OCI-LY3 (cell line): Measurements from ENCODE around the gene COL27A1.

Source experiments
- CTCF ChIP-seq: fragments of 200-600, 300-600 bp; sonication (generic); IDR thresholded peaks from 2 replicates; pipeline ENCODE4 v1.5.1; 2014; ENCODE audit warnings: antibody characterized with exemption, low read length, low read depth
- EZH2phosphoT487 ChIP-seq: fragments of 200-600 bp; shearing (Covaris generic); IDR thresholded peaks from 2 replicates; pipeline ENCODE4 v1.6.1; 2018; ENCODE audit warnings: antibody characterized with exemption, mixed run types, low read depth

- TF ChIP-seq CTCF (no peak), EZH2phosphoT487 (no peak)
Measured at GRCh38 chr9:114174876-114175771, 19.8 kb downstream of the COL27A1 start.
